Head of caudate nucleus (tissue), 42 donors: Measurements from ENCODE around the gene MYH7B.

Source experiments
- DNase-seq, 42 donors: peaks; one replicate each; pipeline versions ENCODE4 v3.0.0 to v3.0.0-alpha.2; 2020 to 2021; ENCODE audit warnings: mixed read lengths in 7 of 42
- intact Hi-C: fragments of 100-400 bp; cut with DNase I; formaldehyde crosslinking; loops from one replicate; pipeline ENCODE4 v1.15.0; 2022

Gene MYH7B

DNA sequence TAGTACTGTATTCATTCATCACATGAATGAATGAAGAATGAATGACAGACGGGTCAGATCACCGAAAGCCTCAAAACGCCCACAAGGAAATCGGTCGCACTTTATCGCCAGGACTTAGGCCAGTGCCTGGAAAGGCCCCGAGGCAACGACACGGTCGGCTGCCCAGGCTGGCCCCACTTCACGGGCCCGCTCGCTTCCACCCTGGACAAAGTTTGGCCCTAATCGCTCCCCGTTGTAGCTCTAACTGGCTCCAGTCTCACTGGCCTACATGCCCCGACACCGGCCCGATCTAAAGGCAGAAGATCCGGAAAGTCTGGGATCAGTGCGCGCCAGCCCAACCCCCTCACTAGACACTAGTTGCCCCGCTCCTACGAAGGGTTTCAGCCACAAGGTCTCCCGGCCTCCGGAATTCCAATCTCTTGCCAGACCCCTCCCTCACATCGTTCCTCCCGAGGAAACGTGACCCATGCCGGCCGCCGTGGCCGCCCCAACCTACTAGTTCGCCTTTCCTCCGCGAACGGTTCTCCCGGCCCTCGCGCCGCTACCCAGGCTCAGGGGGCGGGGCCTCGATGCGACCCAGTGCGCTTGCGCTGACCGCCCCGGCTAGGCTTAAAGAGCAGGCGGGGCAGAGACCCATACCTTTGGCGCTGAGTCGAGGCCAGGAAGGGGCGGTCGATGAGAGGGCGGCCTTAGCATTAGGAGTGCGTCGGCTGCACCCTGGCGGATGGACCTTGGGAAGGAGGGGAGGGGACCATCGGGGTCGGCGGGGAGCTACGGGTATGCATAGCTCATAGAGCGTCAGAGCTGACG, at the start of gene MYH7B, which contains the start of gene GSS:
Gene MYH7B (plus strand): TSS at position 638 of the 810 bp plus-strand sequence. CDS start 22,138 bp downstream, outside the sequence.
Gene GSS (minus strand): TSS at position 576 of the 810 bp plus-strand sequence. CDS start 3,954 bp downstream, outside the sequence.
- intact Hi-C loops = loop anchor here (5.0 kb wide), 2 partner anchors 83 to 137 kb away; partner anchors contain the start of genes GGT7 and TRPC4AP

DNA sequence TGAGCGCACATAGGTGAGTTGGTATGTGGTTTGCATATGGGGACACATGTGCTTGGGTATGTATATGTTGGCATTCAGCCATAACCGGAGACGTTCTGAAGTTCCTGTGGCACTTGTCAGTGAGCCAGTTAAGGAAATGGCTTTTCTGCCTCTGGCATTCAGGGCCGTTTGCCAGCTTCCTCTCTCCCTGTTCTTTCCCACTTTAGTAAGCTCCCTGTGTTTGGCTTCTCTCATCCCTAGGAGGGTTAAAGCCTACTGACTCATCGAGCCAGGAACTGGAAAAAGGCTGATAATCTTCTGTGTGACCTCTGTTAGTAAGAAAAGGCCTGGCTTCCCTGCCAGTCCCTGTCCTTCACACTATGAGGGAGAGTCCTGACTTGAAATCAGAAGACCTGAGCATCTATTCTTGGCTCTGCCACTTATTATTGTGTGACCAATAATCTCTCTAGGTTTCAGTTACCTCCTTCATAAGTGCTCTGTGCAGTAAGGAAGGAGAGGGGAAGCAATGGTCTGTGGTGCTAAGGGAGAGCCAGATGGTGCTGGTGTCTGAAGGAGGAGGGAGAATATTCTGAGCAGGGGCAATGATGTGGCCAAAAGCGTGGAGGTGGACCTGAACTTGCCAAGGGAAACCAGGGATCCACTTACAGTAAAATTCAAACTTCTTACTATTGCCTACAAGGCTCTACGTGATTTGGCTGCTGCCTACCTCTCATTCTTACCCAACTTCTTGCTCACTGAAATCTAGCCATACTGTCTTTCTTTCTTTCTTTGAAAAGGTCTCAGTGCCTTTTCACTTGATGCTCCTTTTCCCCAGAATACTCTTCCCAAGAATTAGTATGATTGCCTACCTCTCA, 47.8 kb upstream of the MYH7B start:
- DNase-seq = peak in 1 of 42 donors; percentile 37
- intact Hi-C loops = no loop called here

More for the DNA sequence above, at the start of gene MYH7B, which contains the start of gene GSS:
- peak; percentile 90 to 99 (median 97) for DNase-seq

DNA sequence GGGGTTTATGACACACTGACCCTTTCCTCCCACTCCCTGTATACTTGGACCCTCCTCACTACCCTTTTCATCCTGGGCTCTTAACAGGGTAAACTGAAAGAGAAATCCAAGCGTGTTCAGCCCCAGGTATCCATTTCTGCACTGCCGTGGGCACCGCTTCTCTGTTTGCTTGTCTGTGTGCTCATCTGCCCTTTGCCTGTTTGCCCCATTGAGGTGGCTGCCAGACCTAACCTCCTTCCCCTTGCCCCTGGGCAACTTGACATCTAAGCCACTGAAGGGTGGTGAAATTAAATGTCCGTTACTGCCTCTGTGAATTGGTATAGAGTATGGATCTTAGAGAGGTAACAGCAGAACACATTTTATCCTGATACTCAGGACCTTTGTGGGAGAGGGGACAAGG, 40.5 kb upstream of the MYH7B start:
- no peak for DNase-seq
- intact Hi-C loops = no loop called here

DNA sequence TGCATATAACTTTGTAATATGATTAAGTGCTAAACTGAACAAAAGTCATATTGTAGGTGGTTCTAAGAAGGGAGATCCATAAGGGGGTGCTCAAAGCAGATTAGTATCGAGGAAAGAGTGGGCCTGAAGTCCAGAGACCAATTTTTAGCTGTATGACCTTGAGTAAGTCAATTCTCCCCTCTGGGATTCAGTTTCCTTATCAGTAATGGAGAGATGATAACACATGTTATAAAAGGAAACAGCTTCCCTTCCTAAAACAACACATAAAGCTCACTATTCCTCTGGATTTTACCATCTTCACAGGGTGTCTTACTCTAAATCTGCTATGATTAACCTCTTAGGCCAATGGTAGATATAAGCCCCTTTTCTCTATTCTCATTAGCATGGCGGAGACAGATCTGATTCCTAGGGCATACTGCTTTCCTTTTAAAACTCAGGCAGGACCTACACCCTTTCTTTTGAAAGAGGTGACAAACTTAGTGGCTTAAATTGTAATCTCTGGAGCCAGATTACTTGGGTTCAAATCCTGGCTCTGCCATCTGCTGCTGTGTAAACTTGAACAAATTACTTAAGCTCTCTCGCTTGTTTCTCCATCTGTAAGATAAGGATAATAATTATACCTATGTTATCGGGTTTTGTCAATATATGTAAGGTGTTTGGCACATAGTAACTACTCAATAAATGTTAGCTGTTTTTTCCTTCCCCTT, 39.8 kb upstream of the MYH7B start:
- intact Hi-C loops = no loop called here
- no peak for DNase-seq

DNA sequence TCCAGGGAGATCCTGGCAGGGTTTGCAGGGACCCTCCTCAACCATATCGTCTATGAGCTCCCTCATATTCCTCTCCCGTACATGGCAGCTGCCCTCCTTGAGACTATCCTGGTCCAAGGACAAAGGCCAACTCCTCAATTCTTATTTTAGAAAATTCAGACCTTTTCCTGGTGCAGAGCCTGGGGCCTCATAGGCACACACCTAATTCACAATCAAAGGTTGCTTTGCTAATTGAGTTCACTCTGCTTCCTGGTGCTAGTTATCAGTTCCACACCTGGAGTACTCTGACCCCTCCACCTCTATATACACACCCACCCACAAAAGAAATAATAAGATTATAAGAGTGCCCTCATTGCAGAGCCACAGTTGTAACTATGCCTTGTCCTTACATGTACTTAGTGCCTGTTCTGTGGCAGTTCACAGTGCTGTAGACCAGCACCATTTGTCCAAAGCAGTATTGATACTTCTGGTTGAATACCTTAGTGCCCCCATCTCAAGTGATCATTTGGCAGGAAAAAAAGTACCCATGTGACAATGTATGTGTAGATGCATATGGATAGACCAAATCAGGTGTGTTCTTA, 38.8 kb upstream of the MYH7B start:
- no peak for DNase-seq
- intact Hi-C loops = no loop called here

DNA sequence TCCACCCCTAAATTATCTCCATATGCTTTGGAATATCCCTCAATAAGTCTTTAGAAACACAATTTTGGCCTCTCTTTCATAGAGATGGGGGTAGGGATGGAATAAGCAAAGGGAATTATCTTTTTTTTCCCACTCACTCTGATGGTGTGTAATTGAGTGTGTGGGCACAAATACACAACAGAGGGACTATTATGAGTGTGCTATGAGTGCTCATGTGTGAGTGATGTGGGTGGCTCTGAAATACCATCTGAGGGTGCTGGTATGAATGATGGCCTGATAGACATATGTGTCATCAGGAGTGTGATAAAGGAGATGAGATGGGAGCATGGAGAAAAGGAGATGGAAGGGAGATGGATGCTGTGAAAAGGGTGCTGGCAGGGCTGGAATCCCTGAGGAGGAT, 35.6 kb upstream of the MYH7B start:
- DNase-seq = no peak
- intact Hi-C loops = no loop called here

DNA sequence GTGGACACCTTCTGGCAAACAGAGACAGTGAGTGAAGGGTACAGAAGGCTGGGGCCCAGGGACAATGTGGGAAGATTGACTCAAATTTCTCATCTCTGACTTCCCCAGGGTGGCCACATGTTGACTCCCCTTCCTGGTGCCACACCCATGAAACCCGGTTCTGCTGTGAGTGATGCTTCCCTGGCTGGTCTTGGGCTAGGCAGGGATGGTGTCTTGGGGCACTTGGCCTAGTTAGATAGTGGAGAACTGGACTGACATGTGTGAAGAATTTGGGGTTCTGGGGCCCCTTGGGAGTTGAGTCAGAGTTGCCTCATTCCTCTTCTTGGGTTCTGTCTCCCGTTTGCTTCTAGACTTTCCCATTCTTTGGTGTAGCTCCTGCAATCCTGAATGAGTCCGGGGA, 34.2 kb upstream of the MYH7B start:
- intact Hi-C loops = no loop called here
- DNase-seq = no peak

DNA sequence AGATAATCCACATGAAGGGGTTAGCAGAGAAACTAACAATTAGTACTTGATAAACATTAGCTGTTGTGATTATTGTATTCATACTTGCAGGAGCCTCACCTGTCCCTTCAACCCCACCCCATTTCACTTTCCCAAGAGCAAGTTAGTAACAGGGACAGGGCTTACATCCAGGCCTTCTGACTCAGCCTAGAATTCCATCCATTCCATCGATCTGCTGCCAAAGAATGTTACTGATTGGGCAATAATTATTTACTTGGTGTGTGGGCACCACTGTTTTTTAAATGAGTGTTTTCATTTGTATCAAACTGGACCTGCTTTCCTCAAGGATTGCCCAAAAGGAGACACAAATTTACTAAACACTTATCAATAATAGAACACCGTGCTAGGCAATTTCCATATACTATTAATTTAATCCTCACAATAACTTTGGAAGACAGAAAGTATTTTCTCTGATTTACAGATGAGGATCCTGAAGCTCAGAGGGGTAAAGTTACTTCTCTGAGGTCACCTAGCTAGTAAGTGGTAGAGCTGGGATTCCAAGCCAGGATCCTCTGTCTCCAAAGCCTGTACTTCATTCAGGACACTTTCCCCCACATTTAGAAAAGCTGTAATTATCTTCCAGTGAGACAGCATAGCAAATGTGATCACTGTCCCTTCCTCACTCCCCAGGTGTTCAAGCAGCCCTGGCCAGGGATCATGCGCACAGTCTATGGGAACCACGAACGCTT, 32.9 kb upstream of the MYH7B start:
- intact Hi-C loops = no loop called here
- peak in 1 of 42 donors; percentile 48 for DNase-seq

DNA sequence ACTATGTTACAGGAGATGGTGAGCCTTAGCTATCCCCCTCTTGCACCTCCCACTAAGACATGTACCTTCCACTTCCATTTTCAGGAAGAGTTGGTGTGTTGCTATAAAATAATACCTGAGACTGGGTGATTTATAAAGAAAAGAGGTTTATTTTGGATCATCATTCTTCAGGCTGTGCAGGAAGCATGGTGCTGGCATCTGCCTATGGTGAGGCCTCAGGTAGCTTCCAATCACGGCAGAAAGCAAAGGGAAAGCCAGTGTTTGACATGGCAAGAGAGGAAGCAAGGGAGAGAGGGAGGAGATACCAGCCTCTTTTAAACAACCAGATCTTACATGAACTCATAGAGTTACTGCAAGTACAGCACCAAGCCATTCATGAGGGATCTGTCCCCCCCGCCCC, 32.3 kb upstream of the MYH7B start:
- intact Hi-C loops = no loop called here
- DNase-seq = no peak

DNA sequence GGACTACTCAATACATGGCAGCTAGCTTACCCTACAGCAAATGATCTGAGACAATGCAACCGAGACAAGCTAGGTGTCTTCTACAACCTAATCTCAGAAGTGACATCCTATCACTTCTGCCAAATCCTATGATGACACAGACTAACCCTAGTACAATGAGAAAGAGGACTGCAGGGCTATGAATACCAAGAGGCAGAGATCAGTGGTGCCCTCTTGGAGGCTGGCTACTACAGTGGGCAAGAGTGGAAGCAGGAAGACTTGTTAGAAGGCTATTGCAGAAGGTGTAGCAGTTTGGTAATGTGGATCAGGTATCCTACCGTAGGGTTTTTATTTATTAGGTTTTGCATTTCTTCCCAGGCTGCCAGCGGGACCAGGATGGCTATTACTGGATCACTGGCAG, 30.3 kb upstream of the MYH7B start:
- DNase-seq = no peak

DNA sequence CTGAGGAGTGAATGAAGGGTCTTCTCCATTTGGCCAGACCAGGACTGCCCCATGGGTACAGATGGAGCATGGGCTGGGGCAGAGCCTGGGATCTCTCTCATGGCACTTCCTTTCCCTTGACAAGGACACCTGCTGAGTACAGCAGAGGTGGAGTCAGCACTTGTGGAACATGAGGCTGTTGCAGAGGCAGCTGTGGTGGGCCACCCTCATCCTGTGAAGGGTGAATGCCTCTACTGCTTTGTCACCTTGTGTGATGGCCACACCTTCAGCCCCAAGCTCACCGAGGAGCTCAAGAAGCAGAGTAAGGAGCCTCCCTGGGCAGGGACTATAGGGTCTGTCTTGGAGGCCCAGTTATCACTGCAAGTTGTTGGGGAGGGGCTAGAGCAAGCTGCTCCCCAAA, 29.7 kb upstream of the MYH7B start:
- DNase-seq = no peak
- intact Hi-C loops = no loop called here

More for the DNA sequence above, 30.3 kb upstream of the MYH7B start:
- intact Hi-C loops = no loop called here

DNA sequence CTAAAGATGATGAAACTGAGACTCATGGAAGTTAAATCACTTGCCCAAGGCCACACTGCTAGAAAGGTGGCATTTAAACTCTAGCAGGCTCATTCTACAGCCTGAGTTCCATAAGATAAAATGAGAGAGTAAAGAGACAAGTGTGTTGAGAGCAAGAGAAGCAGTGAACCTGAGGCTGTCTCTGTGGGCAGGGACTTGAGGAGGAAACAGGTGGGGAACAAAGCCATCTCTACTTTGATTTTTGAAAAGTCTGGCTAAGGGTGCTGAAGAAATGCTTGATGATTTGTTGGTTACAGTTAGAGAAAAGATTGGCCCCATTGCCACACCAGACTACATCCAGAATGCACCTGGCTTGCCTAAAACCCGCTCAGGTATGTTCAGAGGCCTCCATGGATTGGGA, 29.1 kb upstream of the MYH7B start:
- intact Hi-C loops = no loop called here

DNA sequence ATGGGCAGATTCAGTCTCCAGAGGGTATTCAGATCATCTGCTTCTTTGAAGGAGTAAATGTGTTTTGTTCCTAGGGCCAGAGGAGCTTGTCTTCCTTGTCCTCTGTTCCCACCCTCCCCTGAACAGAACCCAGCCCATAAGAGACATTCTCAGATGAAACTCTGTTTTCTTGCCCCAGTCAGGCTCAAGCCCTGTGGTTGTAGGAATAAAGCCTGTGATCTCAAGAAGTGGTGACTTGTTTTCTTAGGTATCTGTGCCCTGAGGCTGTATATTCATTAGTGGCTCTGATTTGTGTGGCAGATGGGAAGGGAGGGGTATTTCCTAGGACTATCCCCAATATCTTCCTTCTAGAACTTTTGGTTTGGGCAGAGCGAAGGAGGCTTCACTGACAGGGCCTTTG, 27.9 kb upstream of the MYH7B start:
- intact Hi-C loops = no loop called here

More for the DNA sequence above, 29.1 kb upstream of the MYH7B start:
- no peak for DNase-seq

DNA sequence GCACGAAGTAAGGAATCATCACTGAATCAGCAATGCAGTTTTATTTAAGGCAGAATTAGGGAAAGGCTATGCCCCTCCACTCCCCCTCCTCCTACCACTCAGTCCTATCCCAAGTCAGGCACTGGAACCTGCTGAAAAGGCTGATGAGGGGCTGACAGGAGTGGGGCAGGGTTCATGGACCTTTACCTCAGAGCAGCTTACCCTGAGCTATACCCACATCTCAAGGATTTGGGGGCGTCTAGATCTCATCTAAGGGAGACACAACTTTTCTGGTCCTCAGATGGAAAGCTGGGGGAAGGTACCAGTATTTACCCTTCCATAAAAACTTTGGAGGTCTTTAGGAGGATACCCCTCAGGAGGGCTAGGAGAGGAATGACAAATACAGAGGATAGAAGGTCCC, 27.3 kb upstream of the MYH7B start:
- DNase-seq = no peak
- intact Hi-C loops = no loop called here

More for the DNA sequence above, 27.9 kb upstream of the MYH7B start:
- no peak for DNase-seq

DNA sequence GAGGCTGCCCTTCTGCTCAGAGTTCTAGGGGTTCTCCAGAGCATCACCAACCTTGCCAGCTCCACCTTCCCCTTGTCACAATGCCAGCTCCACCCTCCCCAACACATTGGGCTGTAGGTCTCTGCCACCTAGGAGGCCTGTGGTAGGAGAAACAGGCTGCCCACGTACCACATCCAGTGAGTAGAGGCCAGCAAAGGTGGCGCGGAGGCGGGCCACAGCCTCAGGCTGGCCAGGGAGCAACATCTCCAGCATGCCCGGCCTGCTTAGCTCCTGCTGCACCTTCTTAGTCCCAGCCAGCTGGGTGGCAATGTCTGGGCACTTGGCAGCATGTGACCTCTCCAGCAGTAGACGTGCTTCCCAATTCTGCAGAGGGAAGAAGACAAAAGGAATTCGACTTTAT, 23.9 kb upstream of the MYH7B start:
- DNase-seq = no peak
- intact Hi-C loops = no loop called here

DNA sequence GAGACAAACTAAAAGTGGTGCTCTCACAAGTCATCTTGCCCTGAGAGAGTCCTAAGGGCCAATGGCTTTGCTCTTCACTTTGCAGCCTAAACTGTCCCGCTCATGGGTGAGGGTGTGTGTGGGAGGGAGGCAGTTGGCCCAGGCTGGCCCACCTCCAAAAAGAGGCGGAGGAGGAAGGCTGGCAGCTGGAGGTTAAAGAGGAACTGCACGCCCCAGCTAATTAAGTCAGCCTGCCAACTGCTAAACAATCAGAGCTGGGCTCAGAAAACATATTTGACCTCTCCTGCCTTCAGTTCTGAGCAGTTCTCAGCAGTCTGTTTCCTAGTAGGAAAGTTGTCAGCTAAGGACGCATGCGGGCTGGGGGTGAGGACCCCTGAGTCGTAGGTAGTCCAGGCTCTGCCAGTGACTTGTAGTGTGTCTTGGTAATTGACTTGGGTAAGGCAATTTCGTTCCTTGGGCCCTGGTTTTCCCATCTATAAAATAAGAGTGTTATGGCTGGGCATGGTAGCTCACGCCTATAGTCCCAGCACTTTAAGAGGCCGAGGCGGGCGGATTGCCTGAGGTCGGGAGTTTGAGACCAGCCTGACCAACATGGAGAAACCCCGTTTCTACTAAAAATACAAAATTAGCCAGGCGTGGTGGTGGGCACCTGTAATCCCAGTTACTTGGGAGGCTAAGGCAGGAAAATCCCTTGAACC, 17.1 kb upstream of the MYH7B start:
- intact Hi-C loops = no loop called here
- DNase-seq = peak in 41 of 42 donors; percentile 8 to 73 (median 48)

DNA sequence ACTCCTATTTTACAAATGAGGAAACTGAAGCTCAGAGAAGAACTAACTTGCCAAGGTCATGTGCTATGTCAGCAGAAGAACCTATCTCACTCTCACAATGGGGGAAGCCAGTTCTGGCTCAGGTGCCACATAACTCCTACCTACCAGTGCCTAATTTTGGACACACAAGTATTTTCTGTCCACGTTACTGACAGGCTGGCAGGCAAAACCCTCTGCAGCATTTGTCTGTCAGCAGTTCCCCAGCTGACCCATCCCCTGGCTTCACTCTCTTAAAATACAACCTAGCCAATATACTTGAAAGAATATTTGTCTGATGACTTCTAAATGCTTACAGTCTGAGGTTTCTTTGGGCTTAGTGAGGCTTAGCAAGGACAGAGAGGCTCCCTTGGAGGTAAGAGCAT, 15.6 kb upstream of the MYH7B start:
- DNase-seq = no peak
- intact Hi-C loops = no loop called here

DNA sequence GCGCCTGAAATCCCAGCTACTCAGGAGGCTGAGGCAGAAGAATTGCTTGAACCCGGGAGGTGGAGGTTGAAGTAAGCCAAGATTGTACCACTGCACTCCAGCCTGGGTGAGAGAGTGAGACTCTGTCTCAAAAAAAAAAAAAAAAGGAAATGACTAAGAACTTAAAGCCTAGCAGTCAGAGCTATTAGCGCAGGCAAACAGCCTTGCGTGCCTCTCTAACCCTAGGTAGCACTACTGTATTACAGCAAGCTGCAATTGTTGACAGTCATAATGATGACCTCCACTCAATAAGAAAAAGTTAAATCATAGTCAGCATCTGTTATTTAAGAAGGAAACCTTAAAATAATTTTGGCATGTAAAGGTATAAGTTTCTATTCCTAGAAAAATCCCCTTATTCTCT, 14.4 kb upstream of the MYH7B start:
- intact Hi-C loops = no loop called here
- DNase-seq = no peak
